Measurements from ENCODE around the gene CGB7. TPM values are rescaled to one million over a fixed set of nuclear protein-coding genes. Genes with fewer than 3 reads are reported as not detected.
"Not testable (repeated sequence)": the region's sequence is repeated elsewhere in the genome, so short reads cannot be mapped to it uniquely, and the experiment has no call there.

Gene CGB7
- total and polyA plus RNA-seq, 9 of the 15 experiments (the other 6 are each of a cell fraction or from before 2014, with no cell fraction given), result not detected

- in situ Hi-C loops (cut with MboI); H3K79me2 ChIP-seq (ENCODE audit: control insufficient read depth, insufficient read depth, low read length); H3K9me3 ChIP-seq (replicated peaks; ENCODE audit: control insufficient read depth, insufficient read depth, low read depth, low read length); BruUV-seq (replicated peaks); H3K4me1 ChIP-seq (replicated peaks in 1 of 2; ENCODE audit: control insufficient read depth in 2 of 2, insufficient read depth in 2 of 2, low read length in 2 of 2); H3K4me3 ChIP-seq; H3K9me1 ChIP-seq (ENCODE audit: control insufficient read depth, insufficient read depth, low read length); H3K9ac ChIP-seq (ENCODE audit: insufficient read depth in 1 of 2, low read depth in 2 of 2, low read length in 2 of 2); intact Hi-C loops (cut with micrococcal nuclease); H3K36me3 ChIP-seq (ENCODE audit: control insufficient read depth, insufficient read depth, low read length); H3K27me3 ChIP-seq (ENCODE audit: control insufficient read depth in 2 of 2, insufficient read depth in 2 of 2, low read length in 2 of 2); H4K20me1 ChIP-seq (replicated peaks; ENCODE audit: control insufficient read depth, insufficient read depth, low read length); CTCF ChIA-PET (ENCODE audit: low intra/inter-chr PET ratio); H3K27ac ChIP-seq (ENCODE audit: extremely low read depth, low read depth, low read length): not testable (repeated sequence)
- Histone ChIP-seq H3K4me2 (ENCODE audit: insufficient read depth, low read length) (peak within 1 kb of the TSS; percentile 56), H2AFZ (ENCODE audit: low read depth, low read length) (0 out of 2 replicates have a peak within 1 kb of the TSS, but pooled peaks have one; percentile 26)
- FAIRE-seq (peak; percentile 91), DNase-seq (ENCODE audit: extremely low read depth in 1 of 4, low spot score in 3 of 4) (peak; percentile 88 to 91 (median 90)), ATAC-seq (peak; percentile 94)
- 4% methylated on average over 22 of the region's 28 CpGs for WGBS (ENCODE audit: insufficient coverage, low coverage, missing lambda C conversion rate)
- POLR2A ChIA-PET, result interaction anchor here (0.6 kb wide), 1 partner anchor 12 kb away, joined by 3 read pairs; no protein-coding TSS in a partner anchor
- TF ChIP-seq CTCFL (IDR thresholded peaks at IDR 0.05; ENCODE audit: borderline replicate concordance, insufficient read depth, low read depth, low read length, poor library complexity, severe bottlenecking) (peak; percentile 45), GTF3C2 (IDR thresholded peaks at IDR 0.05; ENCODE audit: borderline replicate concordance, extremely low read depth, insufficient read length) (peak; percentile 67), NR2C2 (CRISPR knock-in tag; IDR thresholded peaks at IDR 0.05) (peak; percentile 74), NR2C2 (tag; IDR thresholded peaks at IDR 0.05) (peak; percentile 83), HINFP (tag; conservative IDR thresholded peaks at IDR 0.05; ENCODE audit: low read depth) (peak; percentile 64), SOX6 (IDR thresholded peaks at IDR 0.05) (peak; percentile 45; the same call in 1 of the 2 replicates), KLF16 (IDR thresholded peaks at IDR 0.05) (0 out of 2 replicates have a peak, but pooled peaks have one; percentile 22), ZBTB12 (CRISPR knock-in tag; IDR thresholded peaks at IDR 0.05) (peak; percentile 81), JUN (IDR thresholded peaks at IDR 0.05; ENCODE audit: borderline replicate concordance, low read depth, low read length) (0 out of 2 replicates have a peak, but pooled peaks have one; percentile 19), JUN (CRISPR knock-in tag; IDR thresholded peaks at IDR 0.05; ENCODE audit: borderline replicate concordance) (0 out of 2 replicates have a peak, but pooled peaks have one; percentile 48), TBP (optimal IDR thresholded peaks at IDR 0.05; ENCODE audit: low read depth, low read length) (peak; percentile 96), RCOR1 (IDR thresholded peaks at IDR 0.05; ENCODE audit: borderline replicate concordance in 1 of 2, low read depth in 2 of 2, low read length in 2 of 2) (peak in 1 of 2 experiments; percentile 87; a peak in 2 of 4 replicates)
Observed at GRCh38 chr19:49031642-49032301, 25.8 kb downstream of the CGB7 start, which contains the start of gene CGB2. TSS of gene CGB2 (plus strand) at chr19:49031890. CDS start at chr19:49032096, 206 bp downstream.
